HG03045 (cell line): Measurements from ENCODE around the gene FAR2.
"Not testable (repeated sequence)": the region's sequence is repeated elsewhere in the genome, so short reads cannot be mapped to it uniquely, and the experiment has no call there.

Experiments used
- ATAC-seq: cut with Tn5 transposase; IDR thresholded peaks from one replicate; pipeline ENCODE4 v1.9.1; 2021; ENCODE audit warnings: mild to moderate bottlenecking, moderate library complexity; ENCODE audit not compliant: unreplicated experiment

Gene FAR2

GRCh38 chr12:29229937-29230336 lies 80.9 kb downstream of the FAR2 start:
- no peak for ATAC-seq

- no peak for ATAC-seq
Observed at GRCh38 chr12:29230800-29231560, 81.9 kb downstream of the FAR2 start.

- no peak for ATAC-seq
Observed at GRCh38 chr12:29232086-29232485, 83.0 kb downstream of the FAR2 start.

GRCh38 chr12:29234552-29234951 lies 85.5 kb downstream of the FAR2 start:
- no peak for ATAC-seq

GRCh38 chr12:29234965-29235626 lies 86.0 kb downstream of the FAR2 start:
- ATAC-seq = no peak

GRCh38 chr12:29238822-29239291 lies 89.8 kb downstream of the FAR2 start:
- no peak for ATAC-seq

GRCh38 chr12:29239336-29239735 lies 90.3 kb downstream of the FAR2 start:
- ATAC-seq = no peak

GRCh38 chr12:29240441-29240840 lies 91.4 kb downstream of the FAR2 start:
- ATAC-seq = no peak

- ATAC-seq = peak; percentile 86
Observed at GRCh38 chr12:29241821-29242591, 92.9 kb downstream of the FAR2 start.

GRCh38 chr12:29242921-29243431 lies 93.9 kb downstream of the FAR2 start:
- no peak for ATAC-seq

GRCh38 chr12:29244159-29244765 lies 95.2 kb downstream of the FAR2 start:
- ATAC-seq = no peak

GRCh38 chr12:29245246-29245645 lies 96.2 kb downstream of the FAR2 start:
- no peak for ATAC-seq

- ATAC-seq = no peak
Observed at GRCh38 chr12:29249930-29250329, 100.9 kb downstream of the FAR2 start.

- no peak for ATAC-seq
Observed at GRCh38 chr12:29253906-29254625, 105.0 kb downstream of the FAR2 start.

GRCh38 chr12:29255042-29255441 lies 106.0 kb downstream of the FAR2 start:
- no peak for ATAC-seq

GRCh38 chr12:29256598-29256997 lies 107.5 kb downstream of the FAR2 start:
- no peak for ATAC-seq

GRCh38 chr12:29257687-29258086 lies 108.6 kb downstream of the FAR2 start:
- not testable (repeated sequence) for ATAC-seq

GRCh38 chr12:29264424-29264823 lies 115.3 kb downstream of the FAR2 start:
- ATAC-seq = no peak

- no peak for ATAC-seq
Observed at GRCh38 chr12:29269706-29270408, 120.8 kb downstream of the FAR2 start.

GRCh38 chr12:29270446-29270845 lies 121.4 kb downstream of the FAR2 start:
- ATAC-seq = no peak
